ENCODE data around the gene NPHP4. TPM values are rescaled to one million over a fixed set of nuclear protein-coding genes. Genes with fewer than 3 reads are reported as not detected.

Gene NPHP4
- polyA plus RNA-seq, 3 donors from 2014 or later, result 0.59 to 1.4 (median 1.00) TPM

DNA sequence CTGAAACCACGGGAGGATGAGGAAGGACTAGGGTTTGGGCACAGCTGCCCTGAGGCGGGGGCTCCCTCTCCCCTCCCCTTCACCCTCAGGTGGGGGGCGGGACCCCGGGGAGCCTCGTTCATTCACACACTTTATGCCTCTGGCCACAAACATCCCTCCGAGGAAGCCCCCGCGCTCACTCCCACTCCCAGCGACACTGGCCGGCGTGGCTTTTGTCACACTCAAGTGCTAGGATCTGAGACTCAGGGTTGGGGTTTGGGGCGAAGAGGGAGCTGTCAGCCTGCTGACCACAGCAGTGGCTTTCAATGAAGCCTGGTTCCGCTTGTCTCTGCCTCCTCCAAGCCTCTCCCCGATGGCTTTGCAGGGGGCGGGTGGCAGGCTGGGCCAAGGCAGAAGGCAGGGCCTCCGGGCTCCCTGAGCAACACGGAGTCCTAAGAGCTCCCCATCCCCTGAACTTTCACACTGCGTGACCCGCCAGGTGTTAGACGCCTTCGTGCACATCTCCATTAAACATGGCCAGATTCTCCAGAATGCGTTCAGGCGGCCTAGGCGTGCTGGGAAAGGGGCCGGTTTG, 178.1 kb downstream of the NPHP4 start:
- Mint-ChIP-seq H3K4me1 (no peaks in the 10 kb centered on the region), H3K27me3 (ENCODE audit: low read depth in 3 of 3) (peaks cover 0 to 16% (median 4%) of the 10 kb centered on the region in 3 donors), H3K4me3 (no peak overlapping the region), H3K9me3 (peaks cover 0 to 4% (median 0%) of the 10 kb centered on the region in 6 donors), H3K36me3 (no peaks in the 10 kb centered on the region), H3K27ac (no peak overlapping the region)
- DNase-seq, result no peak

DNA sequence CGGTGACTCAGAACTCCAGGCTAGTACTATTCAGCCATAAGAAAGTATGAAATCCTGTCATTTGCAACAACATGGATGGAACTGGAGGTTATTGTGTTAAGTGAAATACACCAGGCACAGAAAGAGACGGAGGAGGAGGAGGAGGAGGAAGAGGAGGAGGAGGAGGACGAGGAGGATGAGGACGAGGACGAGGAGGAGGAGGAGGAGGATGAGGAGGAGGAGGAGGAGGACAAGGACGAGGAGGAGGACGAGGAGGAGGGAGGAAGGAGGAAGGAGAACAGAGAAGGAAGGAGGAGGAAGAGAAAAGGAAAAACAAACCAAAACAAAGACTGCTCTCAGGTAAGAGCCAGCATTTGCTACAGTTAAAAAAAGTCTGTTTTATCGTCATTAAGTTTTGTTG, 178.7 kb downstream of the NPHP4 start:
- DNase-seq, result no peak
- H3K9me3 Mint-ChIP-seq, result peaks cover 0 to 1% (median 0%) of the 10 kb centered on the region in 6 donors
- H3K27me3 Mint-ChIP-seq (ENCODE audit: low read depth in 3 of 3), result peaks cover 0 to 16% (median 4%) of the 10 kb centered on the region in 3 donors
- no peaks in the 10 kb centered on the region for H3K36me3 Mint-ChIP-seq
- H3K4me3 Mint-ChIP-seq, result no peak overlapping the region
- H3K4me1 Mint-ChIP-seq, result no peaks in the 10 kb centered on the region
- H3K27ac Mint-ChIP-seq, result no peak overlapping the region

Other genes starting within 250 kb of the NPHP4 start
- gene KCNAB2, start 53.5 kb upstream of the NPHP4 start, polyA plus RNA-seq, result 10 to 100 TPM; 26.1 to 73.8 (median 42.7) TPM
- under 1 TPM in 1 of 3 donors, not detected in 2; 0.12 TPM for gene CHD5, start 187.9 kb upstream of the NPHP4 start, polyA plus RNA-seq
- 100 to 1,000 TPM in 2 of 3 donors, 10 to 100 TPM in 1; 62.3 to 129 (median 124) TPM for gene RPL22, start 207.2 kb upstream of the NPHP4 start, polyA plus RNA-seq
- gene RNF207, start 213.7 kb upstream of the NPHP4 start, polyA plus RNA-seq, result 1 to 10 TPM in 1 of 3 donors, under 1 TPM in 1, not detected in 1; 0.19 to 3.0 TPM
- 10 to 100 TPM; 17.3 to 30.7 (median 20.4) TPM for gene ICMT, start 243.5 kb upstream of the NPHP4 start, polyA plus RNA-seq

All from immature natural killer cell (primary cell).